ENCODE measurements around the gene SCART1.
"Not testable (repeated sequence)": the region's sequence is repeated elsewhere in the genome, so short reads cannot be mapped to it uniquely, and the experiment has no call there.

SCART1 gene

GRCh38 chr10:133453516-133454203 lies at the start of gene SCART1:
Gene SCART1 (plus strand): TSS chr10:133453945. CDS start chr10:133453998, 53 bp downstream.
- DNase-seq (ENCODE audit: extremely low read depth in 1 of 2, low read depth in 1 of 2), result no peak

- DNase-seq (ENCODE audit: extremely low read depth in 1 of 2, low read depth in 1 of 2), result no peak
Measured at GRCh38 chr10:133405272-133405671, 48.5 kb upstream of the SCART1 start.

GRCh38 chr10:133405844-133406527 lies 47.8 kb upstream of the SCART1 start:
- DNase-seq (ENCODE audit: extremely low read depth in 1 of 2, low read depth in 1 of 2), result no peak

GRCh38 chr10:133411523-133412380 lies 42.0 kb upstream of the SCART1 start:
- DNase-seq (ENCODE audit: extremely low read depth in 1 of 2, low read depth in 1 of 2), result no peak

GRCh38 chr10:133412381-133412711 lies 41.4 kb upstream of the SCART1 start:
- DNase-seq (ENCODE audit: extremely low read depth in 1 of 2, low read depth in 1 of 2), result no peak

- DNase-seq (ENCODE audit: extremely low read depth in 1 of 2, low read depth in 1 of 2), result not testable (repeated sequence)
Measured at GRCh38 chr10:133414401-133414800, 39.3 kb upstream of the SCART1 start.

GRCh38 chr10:133415752-133416151 lies 38.0 kb upstream of the SCART1 start:
- DNase-seq (ENCODE audit: extremely low read depth in 1 of 2, low read depth in 1 of 2), result no peak

GRCh38 chr10:133418289-133418993 lies 35.3 kb upstream of the SCART1 start:
- DNase-seq (ENCODE audit: extremely low read depth in 1 of 2, low read depth in 1 of 2), result no peak

- DNase-seq (ENCODE audit: extremely low read depth in 1 of 2, low read depth in 1 of 2), result no peak
Measured at GRCh38 chr10:133419211-133419950, 34.4 kb upstream of the SCART1 start.

GRCh38 chr10:133420028-133420427 lies 33.7 kb upstream of the SCART1 start:
- no peak for DNase-seq (ENCODE audit: extremely low read depth in 1 of 2, low read depth in 1 of 2)

GRCh38 chr10:133420579-133420978 lies 33.2 kb upstream of the SCART1 start:
- DNase-seq (ENCODE audit: extremely low read depth in 1 of 2, low read depth in 1 of 2), result no peak

GRCh38 chr10:133421336-133422222 lies 32.2 kb upstream of the SCART1 start:
- DNase-seq (ENCODE audit: extremely low read depth in 1 of 2, low read depth in 1 of 2), result no peak

GRCh38 chr10:133422223-133422806 lies 31.4 kb upstream of the SCART1 start:
- DNase-seq (ENCODE audit: extremely low read depth in 1 of 2, low read depth in 1 of 2), result no peak

- DNase-seq (ENCODE audit: extremely low read depth in 1 of 2, low read depth in 1 of 2), result no peak
Measured at GRCh38 chr10:133422807-133423771, 30.7 kb upstream of the SCART1 start.

- not testable (repeated sequence) for DNase-seq (ENCODE audit: extremely low read depth in 1 of 2, low read depth in 1 of 2)
Measured at GRCh38 chr10:133424102-133424501, 29.6 kb upstream of the SCART1 start.

GRCh38 chr10:133424601-133425000 lies 29.1 kb upstream of the SCART1 start, which contains the start of gene SPRN:
Gene SPRN (minus strand): TSS chr10:133424625. CDS start chr10:133423681, 944 bp downstream.
- DNase-seq (ENCODE audit: extremely low read depth in 1 of 2, low read depth in 1 of 2), result not testable (repeated sequence)

GRCh38 chr10:133429571-133429970 lies 24.2 kb upstream of the SCART1 start:
- not testable (repeated sequence) for DNase-seq (ENCODE audit: extremely low read depth in 1 of 2, low read depth in 1 of 2)
